ENCODE measurements around the gene COPG2. TPM values are rescaled to one million over a fixed set of nuclear protein-coding genes. Genes with fewer than 3 reads are reported as not detected.

COPG2 gene
- total RNA-seq, 4 donors from 2014 or later: 3.4 to 19.7 (median 7.4) TPM

GRCh38 chr7:130649004-130649790 lies 19.4 kb downstream of the COPG2 start:
- H3K9me3 ChIP-seq: no peaks in the 10 kb centered on the region
- TF ChIP-seq POLR2AphosphoS5 (IDR thresholded peaks at IDR 0.05) (no peak), POLR2A (IDR thresholded peaks at IDR 0.05) (no peak), EP300 (IDR thresholded peaks at IDR 0.05; ENCODE audit: low read depth) (no peak)
- TF ChIP-seq, protein P1, sequence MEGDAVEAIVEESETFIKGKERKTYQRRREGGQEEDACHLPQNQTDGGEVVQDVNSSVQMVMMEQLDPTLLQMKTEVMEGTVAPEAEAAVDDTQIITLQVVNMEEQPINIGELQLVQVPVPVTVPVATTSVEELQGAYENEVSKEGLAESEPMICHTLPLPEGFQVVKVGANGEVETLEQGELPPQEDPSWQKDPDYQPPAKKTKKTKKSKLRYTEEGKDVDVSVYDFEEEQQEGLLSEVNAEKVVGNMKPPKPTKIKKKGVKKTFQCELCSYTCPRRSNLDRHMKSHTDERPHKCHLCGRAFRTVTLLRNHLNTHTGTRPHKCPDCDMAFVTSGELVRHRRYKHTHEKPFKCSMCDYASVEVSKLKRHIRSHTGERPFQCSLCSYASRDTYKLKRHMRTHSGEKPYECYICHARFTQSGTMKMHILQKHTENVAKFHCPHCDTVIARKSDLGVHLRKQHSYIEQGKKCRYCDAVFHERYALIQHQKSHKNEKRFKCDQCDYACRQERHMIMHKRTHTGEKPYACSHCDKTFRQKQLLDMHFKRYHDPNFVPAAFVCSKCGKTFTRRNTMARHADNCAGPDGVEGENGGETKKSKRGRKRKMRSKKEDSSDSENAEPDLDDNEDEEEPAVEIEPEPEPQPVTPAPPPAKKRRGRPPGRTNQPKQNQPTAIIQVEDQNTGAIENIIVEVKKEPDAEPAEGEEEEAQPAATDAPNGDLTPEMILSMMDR (IDR thresholded peaks at IDR 0.05): no peak
- H3K4me3 ChIP-seq: no peak overlapping the region
- H3K36me3 ChIP-seq: peaks cover 0 to 9% (median 3%) of the 10 kb centered on the region in 4 donors
- intact Hi-C loops (cut with DNase I; ENCODE audit: low total_unique reads) (no loop called here), in situ Hi-C loops (cut with MboI; ENCODE audit: low pct_ligation_motif_present in 1 of 4, low pct_unique_long_range_greater_than_20kb in 1 of 4, low sequenced_read_pairs in 3 of 4) (no loop called here)
- no peaks in the 10 kb centered on the region for H3K27me3 ChIP-seq
- DNase-seq: no peak
- WGBS, 2 donors (ENCODE audit: low coverage in 1 of 2): 67 to 82% methylated on average over 4 of the region's 4 CpGs
- no peak overlapping the region for H3K27ac ChIP-seq
- H3K4me1 ChIP-seq: no peaks in the 10 kb centered on the region

GRCh38 chr7:130648580-130648979 lies 20.0 kb downstream of the COPG2 start:
- Histone ChIP-seq H3K36me3 (peaks cover 0 to 9% (median 3%) of the 10 kb centered on the region in 4 donors), H3K4me1 (no peaks in the 10 kb centered on the region), H3K4me3 (no peak overlapping the region), H3K27me3 (no peaks in the 10 kb centered on the region), H3K9me3 (no peaks in the 10 kb centered on the region), H3K27ac (no peak overlapping the region)
- 83 to 87% methylated on average over 5 of the region's 5 CpGs for WGBS, 2 donors (ENCODE audit: low coverage in 1 of 2)
- intact Hi-C loops (cut with DNase I; ENCODE audit: low total_unique reads): no loop called here
- no peak for DNase-seq
- TF ChIP-seq EP300 (IDR thresholded peaks at IDR 0.05; ENCODE audit: low read depth) (no peak), POLR2A (IDR thresholded peaks at IDR 0.05) (no peak), POLR2AphosphoS5 (IDR thresholded peaks at IDR 0.05) (no peak)
- TF ChIP-seq, protein P1 (IDR thresholded peaks at IDR 0.05): no peak
- in situ Hi-C loops (cut with MboI; ENCODE audit: low pct_ligation_motif_present in 1 of 4, low pct_unique_long_range_greater_than_20kb in 1 of 4, low sequenced_read_pairs in 3 of 4): no loop called here

- Histone ChIP-seq H3K27ac (no peak overlapping the region), H3K36me3 (no peaks in the 10 kb centered on the region), H3K4me1 (no peaks in the 10 kb centered on the region), H3K9me3 (no peaks in the 10 kb centered on the region), H3K4me3 (no peak overlapping the region), H3K27me3 (no peaks in the 10 kb centered on the region)
- no peak for DNase-seq
- in situ Hi-C loops (cut with MboI; ENCODE audit: low pct_ligation_motif_present in 1 of 4, low pct_unique_long_range_greater_than_20kb in 1 of 4, low sequenced_read_pairs in 3 of 4): no loop called here
- 88 to 98% methylated on average over 4 of the region's 4 CpGs for WGBS, 2 donors (ENCODE audit: low coverage in 1 of 2)
- TF ChIP-seq, protein P1 (IDR thresholded peaks at IDR 0.05): no peak
- TF ChIP-seq EP300 (IDR thresholded peaks at IDR 0.05; ENCODE audit: low read depth) (no peak), POLR2A (IDR thresholded peaks at IDR 0.05) (no peak), POLR2AphosphoS5 (IDR thresholded peaks at IDR 0.05) (no peak)
- intact Hi-C loops (cut with DNase I; ENCODE audit: low total_unique reads): no loop called here
These were observed 26.2 kb downstream of the COPG2 start for GRCh38 chr7:130642383-130642782.

GRCh38 chr7:130641497-130641896 lies 27.1 kb downstream of the COPG2 start:
- no peak for DNase-seq
- intact Hi-C loops (cut with DNase I; ENCODE audit: low total_unique reads) (no loop called here), in situ Hi-C loops (cut with MboI; ENCODE audit: low pct_ligation_motif_present in 1 of 4, low pct_unique_long_range_greater_than_20kb in 1 of 4, low sequenced_read_pairs in 3 of 4) (no loop called here)
- no peaks in the 10 kb centered on the region for H3K4me1 ChIP-seq
- H3K9me3 ChIP-seq: no peaks in the 10 kb centered on the region
- TF ChIP-seq, protein P1 (IDR thresholded peaks at IDR 0.05): no peak
- TF ChIP-seq POLR2AphosphoS5 (IDR thresholded peaks at IDR 0.05) (no peak), POLR2A (IDR thresholded peaks at IDR 0.05) (no peak), EP300 (IDR thresholded peaks at IDR 0.05; ENCODE audit: low read depth) (no peak)
- no peak overlapping the region for H3K4me3 ChIP-seq
- H3K36me3 ChIP-seq: no peaks in the 10 kb centered on the region
- 71 to 87% methylated on average over 3 of the region's 3 CpGs for WGBS, 2 donors (ENCODE audit: low coverage in 1 of 2)
- H3K27me3 ChIP-seq: no peaks in the 10 kb centered on the region
- H3K27ac ChIP-seq: no peak overlapping the region

Measured in transverse colon (tissue), 4 donors.